SK-N-SH treated with all-trans-retinoic acid at 6 μM for 48 hours (cell line): ENCODE data around the gene AGPS.

ENCODE experiments used
- OSR1 ChIP-seq: fragments of 250-450 bp; sonication (Bioruptor Pico); IDR thresholded peaks from 2 replicates; pipeline ENCODE4 v1.8.0; 2022; ENCODE audit warnings: moderate library complexity, mild to moderate bottlenecking, inconsistent platforms
- ZFP3 ChIP-seq: fragments of 250-450 bp; sonication (Bioruptor Pico); IDR thresholded peaks from 2 replicates; pipeline ENCODE4 v1.5.0; 2020; ENCODE audit warnings: mild to moderate bottlenecking, moderate library complexity
- TF ChIP-seq, protein P1 (sequence below): fragments of 250-450 bp; sonication (Bioruptor Pico); IDR thresholded peaks from 2 replicates; pipeline ENCODE4 v1.5.0; 2020; ENCODE audit warnings: mild to moderate bottlenecking, moderate library complexity
- TF ChIP-seq, protein P2 (sequence below): fragments of 250-450 bp; sonication (Bioruptor Pico); IDR thresholded peaks from 2 replicates; pipeline ENCODE4 v1.8.0; 2020; ENCODE audit warnings: mild to moderate bottlenecking, moderate library complexity, borderline replicate concordance

DNA sequence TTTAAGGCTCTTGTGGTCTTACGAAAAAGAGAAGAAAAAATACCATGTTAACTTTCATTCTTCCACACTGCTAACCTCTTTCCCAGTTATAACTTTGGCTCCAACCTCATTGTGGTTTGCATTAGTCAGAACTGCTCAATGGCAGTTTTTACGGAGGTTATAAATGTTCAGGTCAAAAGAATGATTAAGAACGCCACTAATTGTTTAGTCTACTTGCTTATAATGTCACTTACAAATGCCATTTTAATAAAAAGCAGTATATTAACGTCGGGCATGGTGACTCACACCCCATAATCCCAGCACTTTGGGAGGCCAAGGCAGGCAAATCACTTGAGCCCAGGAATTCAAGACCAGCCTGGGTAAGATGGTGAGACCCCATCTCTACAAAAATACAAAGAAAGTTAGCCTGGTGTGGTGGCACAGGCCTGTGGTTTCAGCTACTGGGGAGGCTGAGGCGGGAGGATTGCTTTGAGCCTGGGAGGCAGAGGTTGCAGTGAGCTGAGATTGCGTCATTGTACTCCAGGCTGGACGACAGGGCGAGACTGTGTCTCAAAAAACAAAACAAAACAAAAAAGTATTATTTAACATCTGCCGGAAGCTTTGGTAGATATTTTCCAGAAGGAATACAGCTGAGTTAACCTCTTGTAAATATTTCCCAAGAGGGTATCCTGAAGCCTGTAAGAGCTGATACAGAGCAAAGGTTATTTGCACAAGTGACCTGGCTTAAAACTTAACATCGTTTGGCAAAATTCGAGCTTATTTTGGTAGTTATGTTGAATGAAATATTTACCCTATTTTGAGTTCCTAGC lies 5.1 kb downstream of the AGPS start:
- no peak for TF ChIP-seq ZFP3 (CRISPR knock-in tag)
- TF ChIP-seq, protein P1, sequence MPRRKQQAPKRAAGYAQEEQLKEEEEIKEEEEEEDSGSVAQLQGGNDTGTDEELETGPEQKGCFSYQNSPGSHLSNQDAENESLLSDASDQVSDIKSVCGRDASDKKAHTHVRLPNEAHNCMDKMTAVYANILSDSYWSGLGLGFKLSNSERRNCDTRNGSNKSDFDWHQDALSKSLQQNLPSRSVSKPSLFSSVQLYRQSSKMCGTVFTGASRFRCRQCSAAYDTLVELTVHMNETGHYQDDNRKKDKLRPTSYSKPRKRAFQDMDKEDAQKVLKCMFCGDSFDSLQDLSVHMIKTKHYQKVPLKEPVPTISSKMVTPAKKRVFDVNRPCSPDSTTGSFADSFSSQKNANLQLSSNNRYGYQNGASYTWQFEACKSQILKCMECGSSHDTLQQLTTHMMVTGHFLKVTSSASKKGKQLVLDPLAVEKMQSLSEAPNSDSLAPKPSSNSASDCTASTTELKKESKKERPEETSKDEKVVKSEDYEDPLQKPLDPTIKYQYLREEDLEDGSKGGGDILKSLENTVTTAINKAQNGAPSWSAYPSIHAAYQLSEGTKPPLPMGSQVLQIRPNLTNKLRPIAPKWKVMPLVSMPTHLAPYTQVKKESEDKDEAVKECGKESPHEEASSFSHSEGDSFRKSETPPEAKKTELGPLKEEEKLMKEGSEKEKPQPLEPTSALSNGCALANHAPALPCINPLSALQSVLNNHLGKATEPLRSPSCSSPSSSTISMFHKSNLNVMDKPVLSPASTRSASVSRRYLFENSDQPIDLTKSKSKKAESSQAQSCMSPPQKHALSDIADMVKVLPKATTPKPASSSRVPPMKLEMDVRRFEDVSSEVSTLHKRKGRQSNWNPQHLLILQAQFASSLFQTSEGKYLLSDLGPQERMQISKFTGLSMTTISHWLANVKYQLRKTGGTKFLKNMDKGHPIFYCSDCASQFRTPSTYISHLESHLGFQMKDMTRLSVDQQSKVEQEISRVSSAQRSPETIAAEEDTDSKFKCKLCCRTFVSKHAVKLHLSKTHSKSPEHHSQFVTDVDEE (CRISPR knock-in tag): no peak
- TF ChIP-seq, protein P2, sequence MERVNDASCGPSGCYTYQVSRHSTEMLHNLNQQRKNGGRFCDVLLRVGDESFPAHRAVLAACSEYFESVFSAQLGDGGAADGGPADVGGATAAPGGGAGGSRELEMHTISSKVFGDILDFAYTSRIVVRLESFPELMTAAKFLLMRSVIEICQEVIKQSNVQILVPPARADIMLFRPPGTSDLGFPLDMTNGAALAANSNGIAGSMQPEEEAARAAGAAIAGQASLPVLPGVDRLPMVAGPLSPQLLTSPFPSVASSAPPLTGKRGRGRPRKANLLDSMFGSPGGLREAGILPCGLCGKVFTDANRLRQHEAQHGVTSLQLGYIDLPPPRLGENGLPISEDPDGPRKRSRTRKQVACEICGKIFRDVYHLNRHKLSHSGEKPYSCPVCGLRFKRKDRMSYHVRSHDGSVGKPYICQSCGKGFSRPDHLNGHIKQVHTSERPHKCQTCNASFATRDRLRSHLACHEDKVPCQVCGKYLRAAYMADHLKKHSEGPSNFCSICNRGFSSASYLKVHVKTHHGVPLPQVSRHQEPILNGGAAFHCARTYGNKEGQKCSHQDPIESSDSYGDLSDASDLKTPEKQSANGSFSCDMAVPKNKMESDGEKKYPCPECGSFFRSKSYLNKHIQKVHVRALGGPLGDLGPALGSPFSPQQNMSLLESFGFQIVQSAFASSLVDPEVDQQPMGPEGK (CRISPR knock-in tag): peak; percentile 44; the same call in 1 of the 2 replicates
- TF ChIP-seq OSR1: no peak
